ENCODE measurements around the gene FUBP1. TPM values are rescaled to one million over a fixed set of nuclear protein-coding genes. Genes with fewer than 3 reads are reported as not detected.
"Not testable (repeated sequence)": the region's sequence is repeated elsewhere in the genome, so short reads cannot be mapped to it uniquely, and the experiment has no call there.

The FUBP1 gene
- total RNA-seq (ENCODE audit: low replicate concordance), result 32.4 and 87.7 TPM in 2 replicates

DNA sequence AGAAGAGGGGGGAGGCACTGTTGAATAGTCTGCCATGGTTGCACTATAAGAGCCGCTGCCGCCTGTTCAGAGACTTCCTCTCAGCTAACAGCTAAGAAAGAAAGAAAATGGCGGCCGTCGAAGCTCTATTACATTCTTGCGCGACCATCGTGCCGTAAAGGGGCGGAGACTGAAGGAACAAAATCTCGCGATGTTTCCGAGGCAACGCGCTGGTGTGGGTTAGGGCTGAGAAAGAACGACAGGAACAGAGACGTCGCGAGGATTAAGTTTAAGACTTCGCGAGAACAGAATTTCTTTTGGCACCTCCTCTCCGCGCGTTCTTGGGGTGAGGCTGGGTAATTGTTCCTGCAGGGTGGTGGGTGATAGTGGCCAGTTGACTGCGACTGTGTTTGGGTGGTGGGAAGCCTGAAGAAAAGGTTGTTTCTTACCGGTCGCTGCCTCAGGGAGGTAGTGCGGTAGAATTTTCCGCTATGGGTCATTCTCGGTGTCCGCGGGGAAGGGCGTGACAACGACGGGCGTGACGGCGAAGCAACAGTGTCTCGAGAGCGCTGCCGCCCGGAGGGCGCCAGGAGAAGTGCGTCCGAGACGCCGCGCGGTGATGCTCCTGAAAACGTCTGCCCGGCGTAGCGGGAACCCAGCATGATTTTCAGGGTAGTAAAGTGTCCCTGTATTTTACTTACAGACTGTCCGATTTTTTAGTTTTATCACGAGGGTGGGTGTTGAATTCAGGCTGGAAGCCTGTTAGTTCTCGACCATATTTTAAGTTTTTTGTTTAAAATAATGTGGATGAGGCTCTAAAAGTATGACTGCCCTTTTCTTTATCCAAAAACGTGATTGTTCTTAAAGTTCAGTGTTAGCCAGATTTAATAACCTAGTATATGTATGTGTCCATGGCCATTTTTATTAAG lies at the start of gene FUBP1:
Gene FUBP1 (minus strand): TSS at position 104 of the 908 bp plus-strand sequence. CDS start 68 bp downstream, at position 36.
- TF ChIP-seq, protein P1, sequence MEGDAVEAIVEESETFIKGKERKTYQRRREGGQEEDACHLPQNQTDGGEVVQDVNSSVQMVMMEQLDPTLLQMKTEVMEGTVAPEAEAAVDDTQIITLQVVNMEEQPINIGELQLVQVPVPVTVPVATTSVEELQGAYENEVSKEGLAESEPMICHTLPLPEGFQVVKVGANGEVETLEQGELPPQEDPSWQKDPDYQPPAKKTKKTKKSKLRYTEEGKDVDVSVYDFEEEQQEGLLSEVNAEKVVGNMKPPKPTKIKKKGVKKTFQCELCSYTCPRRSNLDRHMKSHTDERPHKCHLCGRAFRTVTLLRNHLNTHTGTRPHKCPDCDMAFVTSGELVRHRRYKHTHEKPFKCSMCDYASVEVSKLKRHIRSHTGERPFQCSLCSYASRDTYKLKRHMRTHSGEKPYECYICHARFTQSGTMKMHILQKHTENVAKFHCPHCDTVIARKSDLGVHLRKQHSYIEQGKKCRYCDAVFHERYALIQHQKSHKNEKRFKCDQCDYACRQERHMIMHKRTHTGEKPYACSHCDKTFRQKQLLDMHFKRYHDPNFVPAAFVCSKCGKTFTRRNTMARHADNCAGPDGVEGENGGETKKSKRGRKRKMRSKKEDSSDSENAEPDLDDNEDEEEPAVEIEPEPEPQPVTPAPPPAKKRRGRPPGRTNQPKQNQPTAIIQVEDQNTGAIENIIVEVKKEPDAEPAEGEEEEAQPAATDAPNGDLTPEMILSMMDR (IDR thresholded peaks at IDR 0.05; ENCODE audit: insufficient read depth, low read length), result peak; percentile 78
- peak within 1 kb of the TSS; percentile 96 for H3K4me3 ChIP-seq (ENCODE audit: low read depth, low read length)
- peak; percentile 100 for DNase-seq (ENCODE audit: low read depth)

DNA sequence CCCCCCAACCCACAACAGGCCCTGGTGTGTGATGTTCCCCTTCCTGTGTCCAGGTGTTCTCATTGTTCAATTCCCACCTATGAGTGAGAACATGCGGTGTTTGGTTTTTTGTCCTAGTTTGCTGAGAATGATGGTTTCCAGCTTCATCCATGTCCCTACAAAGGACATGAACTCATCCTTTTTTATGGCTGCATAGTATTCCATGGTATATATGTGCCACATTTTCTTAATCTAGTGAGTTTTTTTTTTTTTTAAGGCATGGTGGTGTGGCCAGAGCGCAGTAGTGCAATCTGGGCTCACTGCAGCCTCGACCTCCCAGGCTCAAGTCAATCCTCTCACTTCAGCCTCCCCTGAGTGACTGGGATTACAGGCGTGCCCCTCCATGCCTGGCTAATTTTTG lies 42.3 kb upstream of the FUBP1 start:
- H3K4me3 ChIP-seq (ENCODE audit: low read depth, low read length); DNase-seq (ENCODE audit: low read depth): not testable (repeated sequence)

DNA sequence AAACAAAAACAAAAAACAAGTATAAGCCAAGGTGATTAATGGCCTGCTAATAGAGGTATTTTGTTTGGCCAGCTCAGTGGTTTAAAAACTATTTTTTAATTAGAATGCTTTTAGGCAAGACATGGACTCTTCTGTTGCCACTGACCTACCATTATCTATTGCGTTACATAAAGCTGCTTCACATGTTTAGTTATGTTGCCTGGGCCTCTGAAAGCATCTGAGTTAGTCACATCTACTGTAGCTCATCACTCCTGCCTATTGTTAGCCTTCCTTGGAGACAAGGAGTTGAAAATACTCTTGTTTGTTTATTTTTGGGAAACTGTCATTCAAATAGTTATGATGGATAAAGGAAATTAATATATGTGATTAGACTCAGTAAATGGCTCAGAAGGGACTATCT lies 40.2 kb upstream of the FUBP1 start:
- no peak for DNase-seq (ENCODE audit: low read depth)
- TF ChIP-seq, protein P1 (IDR thresholded peaks at IDR 0.05; ENCODE audit: insufficient read depth, low read length), result no peak
- no peak overlapping the region for H3K4me3 ChIP-seq (ENCODE audit: low read depth, low read length)

DNA sequence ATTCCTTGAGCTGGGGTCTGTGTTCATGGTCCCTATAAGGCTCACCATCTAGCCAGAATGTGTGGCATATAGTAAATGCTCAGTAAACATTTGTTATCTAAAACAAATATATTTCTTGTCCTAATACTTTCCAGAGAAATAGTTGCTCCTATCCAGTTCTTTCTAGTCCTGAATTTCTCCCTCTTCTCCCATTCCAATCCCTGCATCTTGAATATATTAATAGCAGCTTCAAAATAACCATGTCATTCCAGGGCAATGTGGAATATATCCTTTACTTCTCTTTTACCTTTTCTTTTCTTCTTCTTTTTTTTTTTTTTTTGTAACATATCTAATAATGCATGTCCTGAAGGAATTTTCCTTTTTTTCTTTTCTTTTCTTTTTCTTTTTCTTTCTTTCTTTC lies 36.3 kb upstream of the FUBP1 start:
- TF ChIP-seq, protein P1 (IDR thresholded peaks at IDR 0.05; ENCODE audit: insufficient read depth, low read length), result no peak
- H3K4me3 ChIP-seq (ENCODE audit: low read depth, low read length), result no peak overlapping the region
- no peak for DNase-seq (ENCODE audit: low read depth)

- no peak for DNase-seq (ENCODE audit: low read depth)
- TF ChIP-seq, protein P1 (IDR thresholded peaks at IDR 0.05; ENCODE audit: insufficient read depth, low read length), result no peak
- H3K4me3 ChIP-seq (ENCODE audit: low read depth, low read length), result no peak overlapping the region
Measured at GRCh38 chr1:78011050-78011449, 32.2 kb upstream of the FUBP1 start.

DNA sequence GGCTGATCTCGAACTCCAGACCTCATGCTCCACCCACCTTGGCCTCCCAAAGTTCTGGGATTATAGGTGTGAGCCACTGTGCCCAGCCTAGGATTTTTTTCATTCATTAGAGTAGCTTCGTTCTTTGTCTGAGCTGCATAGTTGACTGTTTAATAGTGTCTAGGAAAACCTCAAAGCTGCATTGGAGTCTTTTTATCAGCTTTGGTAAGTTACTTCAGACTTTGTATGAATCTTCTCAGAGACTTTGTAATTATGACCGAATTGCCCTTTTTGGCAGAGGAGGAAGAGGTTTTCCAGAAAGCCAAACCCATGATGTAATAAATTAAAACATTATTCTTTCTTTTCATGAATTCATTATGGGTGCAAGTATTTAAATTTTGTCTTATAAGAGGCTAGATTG lies 31.0 kb upstream of the FUBP1 start:
- H3K4me3 ChIP-seq (ENCODE audit: low read depth, low read length), result no peak overlapping the region
- DNase-seq (ENCODE audit: low read depth), result peak; percentile 64
- TF ChIP-seq, protein P1 (IDR thresholded peaks at IDR 0.05; ENCODE audit: insufficient read depth, low read length), result no peak

- no peak overlapping the region for H3K4me3 ChIP-seq (ENCODE audit: low read depth, low read length)
- no peak for DNase-seq (ENCODE audit: low read depth)
- TF ChIP-seq, protein P1 (IDR thresholded peaks at IDR 0.05; ENCODE audit: insufficient read depth, low read length), result no peak
Measured at GRCh38 chr1:78009276-78009675, 30.4 kb upstream of the FUBP1 start.

Data from fibroblast of the aortic adventitia (primary cell).